HFFc6 (cell line): ENCODE results near the gene FA2H. TPM values are rescaled to one million over a fixed set of nuclear protein-coding genes. Genes with fewer than 3 reads are reported as not detected.
"Not testable (repeated sequence)": the region's sequence is repeated elsewhere in the genome, so short reads cannot be mapped to it uniquely, and the experiment has no call there.

ENCODE experiments used
- DNase-seq: peaks from one replicate; pipeline ENCODE4 v3.0.0-alpha.2; 2018
- H3K27ac Mint-ChIP-seq: 2 replicates; pipeline ENCODE4 v1.8.0; 2020; ENCODE audit warnings: mild to moderate bottlenecking, mixed read lengths
- H3K27me3 Mint-ChIP-seq: 2 replicates; pipeline ENCODE4 v1.8.0; 2021; ENCODE audit warnings: mild to moderate bottlenecking, moderate library complexity, mixed read lengths; ENCODE audit not compliant: insufficient read depth
- H3K36me3 Mint-ChIP-seq: 2 replicates; pipeline ENCODE4 v1.8.0; 2021; ENCODE audit warnings: low read depth, mixed read lengths
- H3K4me1 Mint-ChIP-seq: 2 replicates; pipeline ENCODE4 v1.8.0; 2020; ENCODE audit warnings: low read depth, mixed read lengths
- H3K4me3 Mint-ChIP-seq: 2 replicates; pipeline ENCODE4 v1.8.0; 2020; ENCODE audit warnings: mild to moderate bottlenecking, moderate library complexity, mixed read lengths
- H3K9me3 Mint-ChIP-seq: 2 replicates; pipeline ENCODE4 v1.8.0; 2020; ENCODE audit warnings: mild to moderate bottlenecking, mixed read lengths
- CTCF ChIP-seq: fragments of 200-600 bp; sonication (generic); IDR thresholded peaks from 2 replicates; pipeline ENCODE4 v1.5.0; 2021; ENCODE audit warnings: antibody characterized with exemption, mild to moderate bottlenecking
- total RNA-seq, 6 experiments: library from RNA; stranded (reverse); fragmentation: NEBNext Ultra II Directional; extraction: Animal tissue kit (Norgen Biotek cat#: 25700); gene quantifications; 2 replicates in 1 of 6; 3 replicates in 5 of 6; pipeline ENCODE4 v1.2.3, GENCODE V29; 2021

The FA2H gene
- total RNA-seq, 6 experiments from 2014 or later = not detected

- no peaks in the 10 kb centered on the region for H3K36me3 Mint-ChIP-seq
- TF ChIP-seq CTCF = no peak
- H3K4me3 Mint-ChIP-seq = no peak overlapping the region
- H3K4me1 Mint-ChIP-seq = no peaks in the 10 kb centered on the region
- H3K27ac Mint-ChIP-seq = no peak overlapping the region
- peaks cover 6% of the 10 kb centered on the region; the same call in 1 of the 2 replicates for H3K27me3 Mint-ChIP-seq
- H3K9me3 Mint-ChIP-seq = no peaks in the 10 kb centered on the region
- no peak for DNase-seq
These were observed 19.0 kb upstream of the FA2H start for GRCh38 chr16:74793571-74793970.

GRCh38 chr16:74792225-74792624 is 17.6 kb upstream of the FA2H start:
- Mint-ChIP-seq H3K4me3 (no peak overlapping the region), H3K4me1 (no peaks in the 10 kb centered on the region), H3K27me3 (peaks cover 10% of the 10 kb centered on the region)

GRCh38 chr16:74791749-74792148 is 17.1 kb upstream of the FA2H start:
- not testable (repeated sequence) for H3K4me1 Mint-ChIP-seq, H3K27ac Mint-ChIP-seq, H3K36me3 Mint-ChIP-seq, DNase-seq, H3K9me3 Mint-ChIP-seq, H3K4me3 Mint-ChIP-seq
- peaks cover 10% of the 10 kb centered on the region for H3K27me3 Mint-ChIP-seq

More at GRCh38 chr16:74792225-74792624, 17.6 kb upstream of the FA2H start:
- Mint-ChIP-seq H3K27ac (no peak overlapping the region), H3K9me3 (no peaks in the 10 kb centered on the region), H3K36me3 (no peaks in the 10 kb centered on the region)
- TF ChIP-seq CTCF = no peak
- DNase-seq = no peak

GRCh38 chr16:74788108-74788507 is 13.5 kb upstream of the FA2H start:
- no peak for TF ChIP-seq CTCF
- no peak overlapping the region for H3K4me3 Mint-ChIP-seq
- H3K4me1 Mint-ChIP-seq = no peaks in the 10 kb centered on the region
- H3K27me3 Mint-ChIP-seq = peaks cover 10% of the 10 kb centered on the region
- no peak for DNase-seq
- no peak overlapping the region for H3K27ac Mint-ChIP-seq
- H3K36me3 Mint-ChIP-seq = no peaks in the 10 kb centered on the region
- no peaks in the 10 kb centered on the region for H3K9me3 Mint-ChIP-seq

- no peak overlapping the region for H3K27ac Mint-ChIP-seq
- peaks cover 9% of the 10 kb centered on the region for H3K27me3 Mint-ChIP-seq
- H3K4me3 Mint-ChIP-seq = no peak overlapping the region
- no peaks in the 10 kb centered on the region for H3K4me1 Mint-ChIP-seq
- no peak for TF ChIP-seq CTCF
- DNase-seq = no peak
- no peaks in the 10 kb centered on the region for H3K9me3 Mint-ChIP-seq
- no peaks in the 10 kb centered on the region for H3K36me3 Mint-ChIP-seq
These were observed 10.4 kb upstream of the FA2H start for GRCh38 chr16:74785031-74785430.

GRCh38 chr16:74778646-74779045 is 4.0 kb upstream of the FA2H start:
- no peaks in the 10 kb centered on the region for H3K36me3 Mint-ChIP-seq

More at GRCh38 chr16:74778646-74779045, 4.0 kb upstream of the FA2H start:
- Mint-ChIP-seq H3K27me3 (peaks cover 22% of the 10 kb centered on the region), H3K4me3 (no peak overlapping the region), H3K27ac (no peak overlapping the region), H3K4me1 (no peaks in the 10 kb centered on the region), H3K9me3 (no peaks in the 10 kb centered on the region)
- no peak for TF ChIP-seq CTCF
- no peak for DNase-seq
